Fibroblast of pulmonary artery (primary cell): Measurements from ENCODE around the gene OR10K2.
"Not testable (repeated sequence)": the region's sequence is repeated elsewhere in the genome, so short reads cannot be mapped to it uniquely, and the experiment has no call there.

Experiments used
- DNase-seq: peaks from one replicate; pipeline ENCODE4 v3.0.0-alpha.2; 2010; ENCODE audit warnings: low read depth
- H3K4me3 ChIP-seq: replicated peaks from 2 replicates; pipeline ENCODE4 v1.5.1; 2011; ENCODE audit warnings: low read depth, mild to moderate bottlenecking, control low read depth, low read length, moderate library complexity
- CTCF ChIP-seq: IDR thresholded peaks from 2 replicates; pipeline ENCODE4 v1.5.1; 2011; ENCODE audit warnings: mild to moderate bottlenecking, control low read depth, low read length, inconsistent platforms; ENCODE audit errors: missing control alignments

Gene OR10K2

DNA sequence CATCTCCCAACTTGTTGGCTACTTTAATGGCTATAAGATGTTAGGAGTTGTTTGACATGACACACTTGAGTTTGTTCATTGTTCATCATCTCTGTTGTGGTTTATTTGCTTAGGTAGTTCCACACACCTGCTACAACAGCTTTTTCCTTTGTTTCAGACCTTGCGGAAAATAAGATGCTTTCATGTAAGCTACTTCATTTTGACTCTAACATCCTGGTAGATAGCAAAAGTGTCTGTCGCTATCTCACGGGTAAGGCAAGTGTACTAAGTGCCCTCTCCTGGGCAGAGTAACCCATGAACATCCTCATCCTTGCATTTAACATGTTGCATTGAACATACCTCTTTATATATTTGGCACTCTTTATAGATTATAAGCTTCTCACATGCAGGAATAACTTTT lies 25.2 kb downstream of the OR10K2 start:
- TF ChIP-seq CTCF, result no peak
- no peak for DNase-seq

DNA sequence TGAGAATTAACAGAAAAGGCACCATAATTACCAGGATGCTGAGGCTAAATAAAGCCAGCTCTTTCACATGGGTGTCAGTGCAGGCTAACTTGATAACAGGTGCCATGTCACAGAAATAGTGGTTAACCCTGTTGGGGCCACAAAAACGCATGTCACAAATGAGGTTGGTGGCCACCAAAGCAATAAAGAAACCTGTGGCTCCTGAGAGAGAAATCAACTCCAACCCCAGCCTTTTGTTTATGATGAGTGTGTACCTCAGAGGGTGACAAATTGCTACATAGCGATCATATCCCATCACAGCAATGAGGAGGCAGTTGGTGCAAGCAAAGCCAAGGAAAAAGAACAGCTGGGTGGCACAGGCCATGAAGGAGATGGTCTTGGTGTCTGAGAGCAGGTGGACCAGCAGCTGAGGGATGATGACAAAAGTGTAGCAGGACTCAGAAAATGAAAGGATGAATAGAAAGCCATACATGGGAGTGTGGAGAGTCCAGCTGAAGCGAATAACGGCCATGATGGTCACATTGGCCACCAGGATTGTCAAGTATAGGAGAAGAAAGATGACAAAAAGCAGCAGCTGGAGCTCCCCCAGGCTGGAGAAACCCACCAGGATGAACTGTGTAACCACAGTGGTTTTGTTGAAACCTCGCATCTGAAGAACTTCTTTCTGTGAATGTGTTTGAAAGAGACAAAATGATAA lies 27.1 kb downstream of the OR10K2 start, which contains the start of gene OR10T2:
OR10T2 (minus strand) TSS at position 649 of the 697 bp plus-strand sequence; CDS start at position 649, 0 bp downstream.
- no peak within 1 kb of the TSS for H3K4me3 ChIP-seq
- DNase-seq, result no peak
- no peak for TF ChIP-seq CTCF

More for the DNA sequence above, 25.2 kb downstream of the OR10K2 start:
- no peak overlapping the region for H3K4me3 ChIP-seq

GRCh38 chr1:158396646-158397045 lies 29.4 kb downstream of the OR10K2 start:
- no peak for TF ChIP-seq CTCF
- H3K4me3 ChIP-seq, result no peak overlapping the region
- DNase-seq, result no peak

GRCh38 chr1:158393476-158393875 lies 32.6 kb downstream of the OR10K2 start:
- no peak overlapping the region for H3K4me3 ChIP-seq
- no peak for TF ChIP-seq CTCF
- no peak for DNase-seq

DNA sequence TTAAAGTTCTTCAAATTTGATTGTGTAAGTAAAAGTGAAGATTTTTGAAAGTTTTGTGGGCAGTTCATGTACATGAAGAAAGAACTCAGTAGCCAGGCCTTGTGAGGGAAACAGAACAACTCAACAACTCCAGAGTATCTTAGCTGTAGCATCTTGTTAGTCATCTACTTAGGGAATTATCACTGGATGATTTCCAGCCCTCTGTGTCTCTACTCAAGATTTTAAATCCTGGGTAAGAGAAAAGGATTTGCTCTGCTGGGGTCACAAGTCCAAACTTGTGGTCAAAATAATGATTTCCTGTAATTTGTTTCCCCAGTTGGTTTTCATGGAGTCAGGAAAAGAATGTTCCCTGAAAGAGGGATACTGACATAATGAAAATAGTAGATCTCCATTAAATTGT lies 34.9 kb downstream of the OR10K2 start:
- no peak for TF ChIP-seq CTCF
- DNase-seq, result no peak
- H3K4me3 ChIP-seq, result no peak overlapping the region

GRCh38 chr1:158390331-158390730 lies 35.7 kb downstream of the OR10K2 start:
- no peak for TF ChIP-seq CTCF
- H3K4me3 ChIP-seq, result no peak overlapping the region
- no peak for DNase-seq

DNA sequence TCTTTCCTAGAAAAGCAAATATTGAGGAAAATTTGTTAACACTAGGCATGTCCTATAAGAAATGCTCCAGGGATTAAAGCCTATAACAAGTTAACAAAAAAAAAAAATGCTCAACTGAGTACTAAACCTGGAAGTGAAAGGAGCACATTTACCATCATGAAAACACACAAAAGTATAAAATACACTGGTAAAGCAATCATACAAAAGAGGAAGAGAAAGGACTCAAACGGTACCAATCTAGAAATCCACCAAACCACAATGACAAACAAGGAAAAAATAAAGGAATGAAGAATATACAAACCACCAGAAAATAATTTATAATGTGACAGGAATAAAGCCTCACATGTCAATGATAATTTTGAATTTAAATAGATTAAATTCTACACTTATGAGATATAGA lies 51.2 kb downstream of the OR10K2 start:
- no peak for TF ChIP-seq CTCF
- H3K4me3 ChIP-seq, result no peak overlapping the region
- no peak for DNase-seq

- H3K4me3 ChIP-seq, result not testable (repeated sequence)
Measured at GRCh38 chr1:158374101-158374500, 51.9 kb downstream of the OR10K2 start.

More at GRCh38 chr1:158374101-158374500, 51.9 kb downstream of the OR10K2 start:
- DNase-seq, result not testable (repeated sequence)
